HCT116 (cell line): ENCODE measurements around the gene TMEM132C. TPM values are rescaled to one million over a fixed set of nuclear protein-coding genes. Genes with fewer than 3 reads are reported as not detected.

Experiments used
- ATAC-seq: fragments of 200-7000 bp; cut with Tn5 transposase; 2 replicates; pipeline ENCODE4 v1.9.1; 2020; ENCODE audit warnings: mild to moderate bottlenecking, moderate library complexity
- BruUV-seq: library from RNA; stranded (reverse); fragments of 400-500 nt; replicated peaks from 2 replicates; lab custom pipeline; 2021; lab: Mats Ljungman, UMichigan
- CTCF ChIA-PET: fragments of 300-600 bp; sonication (Branson Sonifier 250); formaldehyde crosslinking; loops from one replicate; lab custom pipeline; 2021; ENCODE audit warnings: antibody characterized with exemption; lab: Charles Lee
- POLR2A ChIA-PET: fragments of 300-600, 350-600 bp; sonication (Branson Sonifier 250); formaldehyde crosslinking; loops from one replicate; lab custom pipeline; 2021; ENCODE audit warnings: antibody characterized with exemption; lab: Charles Lee
- RAD21 ChIA-PET, 2 experiments: fragments of 300-600 bp; sonication (Branson Sonifier 250); formaldehyde crosslinking; loops; one replicate each; lab custom pipeline; 2023; ENCODE audit warnings: low total read pairs in 2 of 2; ENCODE audit not compliant: uncharacterized antibody in 2 of 2, unreplicated experiment in 2 of 2, low non-redundant PET in 1 of 2; lab: Charles Lee
- DNase-seq: peaks from one replicate; pipeline ENCODE4 v3.0.0-alpha.2; 2010; ENCODE audit warnings: low read depth, low spot score
- H2AFZ ChIP-seq: fragments of 200-600 bp; shearing (Covaris generic), sonication (generic); 2 replicates; pipeline ENCODE4 v1.6.1; 2017; ENCODE audit warnings: low read depth, mixed run types, mixed read lengths, antibody characterized with exemption, low read length; ENCODE audit not compliant: poor library complexity, severe bottlenecking
- H3K27ac ChIP-seq: 2 replicates; pipeline ENCODE4 v1.5.1; 2012; ENCODE audit warnings: low read depth, low read length
- H3K27me3 ChIP-seq: fragments of 200-600 bp; sonication (generic); 2 replicates; pipeline ENCODE4 v1.6.1; 2016; ENCODE audit warnings: mixed run types, low read length, mixed read lengths; ENCODE audit not compliant: insufficient read depth
- H3K36me3 ChIP-seq, 2 experiments: fragments of 200-500 bp in 1 of 2; fragments of 200-600 bp in 1 of 2; sonication (Bioruptor generic) in 1 of 2; sonication (generic) in 1 of 2; 2 replicates each; pipeline versions ENCODE4 v1.5.1 to v1.6.1; 2014 to 2016; ENCODE audit warnings: low read length in 2 of 2, inconsistent platforms in 1 of 2, mixed read lengths in 1 of 2, mixed run types in 1 of 2; ENCODE audit not compliant: insufficient read depth in 2 of 2, control insufficient read depth in 1 of 2
- H3K4me1 ChIP-seq, 2 experiments: fragments of 200-600 bp in 1 of 2; sonication (generic) in 1 of 2; 2 replicates each; pipeline versions ENCODE4 v1.5.1 to v1.6.1; 2012 to 2017; ENCODE audit warnings: low read length in 2 of 2, inconsistent platforms in 1 of 2, mild to moderate bottlenecking in 1 of 2, mixed read lengths in 1 of 2, mixed run types in 1 of 2, moderate library complexity in 1 of 2; ENCODE audit not compliant: insufficient read depth in 2 of 2, control insufficient read depth in 1 of 2
- H3K4me2 ChIP-seq: fragments of 200-600 bp; sonication (generic); 2 replicates; pipeline ENCODE4 v1.6.1; 2017; ENCODE audit warnings: mixed run types, low read length, mixed read lengths
- H3K4me3 ChIP-seq, 2 experiments: fragments of 200-600 bp in 1 of 2; sonication (generic) in 1 of 2; replicated peaks in 1 of 2; 2 replicates each; pipeline ENCODE4 v1.5.1; 2011 to 2016; ENCODE audit warnings: low read length in 2 of 2, control low read depth in 1 of 2, low read depth in 1 of 2, mild to moderate bottlenecking in 1 of 2, mixed read lengths in 1 of 2, mixed run types in 1 of 2
- H3K79me2 ChIP-seq: fragments of 200-600 bp; sonication (generic); 2 replicates; pipeline ENCODE4 v1.6.1; 2017; ENCODE audit warnings: mild to moderate bottlenecking, mixed run types, low read length, moderate library complexity, mixed read lengths; ENCODE audit not compliant: insufficient read depth
- H3K9ac ChIP-seq: fragments of 200-600 bp; sonication (generic); 2 replicates; pipeline ENCODE4 v1.6.1; 2016; ENCODE audit warnings: low read length, mixed read lengths
- H3K9me2 ChIP-seq: fragments of 200-600 bp; sonication (generic), shearing (Covaris generic); 2 replicates; pipeline ENCODE4 v1.6.1; 2017; ENCODE audit warnings: mixed run types, mild to moderate bottlenecking, moderate library complexity; ENCODE audit not compliant: insufficient read depth
- H3K9me3 ChIP-seq, 2 experiments: fragments of 200-500 bp in 1 of 2; fragments of 200-600 bp in 1 of 2; sonication (Bioruptor generic) in 1 of 2; sonication (generic) in 1 of 2; 2 replicates each; pipeline ENCODE4 v1.6.1; 2014 to 2017; ENCODE audit warnings: low read length in 2 of 2, mixed read lengths in 2 of 2, inconsistent platforms in 1 of 2, low read depth in 1 of 2, mild to moderate bottlenecking in 1 of 2, mixed run types in 1 of 2, moderate library complexity in 1 of 2; ENCODE audit not compliant: control insufficient read depth in 1 of 2, insufficient read depth in 1 of 2
- H4K20me1 ChIP-seq: fragments of 200-600 bp; sonication (generic), shearing (Covaris generic); 2 replicates; pipeline ENCODE4 v1.6.1; 2017; ENCODE audit warnings: mixed run types, mild to moderate bottlenecking, moderate library complexity; ENCODE audit not compliant: insufficient read depth
- CEBPB ChIP-seq: IDR thresholded peaks from 2 replicates; pipeline ENCODE4 v1.6.1; 2012; ENCODE audit warnings: low read depth
- EZH2 ChIP-seq: fragments of 200-600 bp; sonication (generic); IDR thresholded peaks from 2 replicates; pipeline ENCODE4 v1.6.1; 2017; ENCODE audit warnings: antibody characterized with exemption, mixed run types
- EZH2phosphoT487 ChIP-seq: fragments of 200-600 bp; IDR thresholded peaks from 2 replicates; pipeline ENCODE4 v1.6.1; 2018; ENCODE audit warnings: antibody characterized with exemption, borderline replicate concordance
- FOSL1 ChIP-seq: IDR thresholded peaks from 2 replicates; pipeline ENCODE4 v1.6.1; 2012; ENCODE audit warnings: low read depth
- JUND ChIP-seq: IDR thresholded peaks from 2 replicates; pipeline ENCODE4 v1.6.1; 2012
- MAX ChIP-seq: IDR thresholded peaks from 2 replicates; pipeline ENCODE4 v1.6.1; 2012
- POLR2AphosphoS5 ChIP-seq: IDR thresholded peaks from 2 replicates; pipeline ENCODE4 v1.6.1; 2011; ENCODE audit warnings: mild to moderate bottlenecking, low read depth, low read length, moderate library complexity
- RAD21 ChIP-seq: IDR thresholded peaks from 2 replicates; pipeline ENCODE4 v1.6.1; 2012; ENCODE audit warnings: low read depth, mild to moderate bottlenecking
- REST ChIP-seq: IDR thresholded peaks from 2 replicates; pipeline ENCODE4 v1.6.1; 2012; ENCODE audit warnings: low read depth
- SIN3A ChIP-seq: IDR thresholded peaks from 2 replicates; pipeline ENCODE4 v1.6.1; 2012; ENCODE audit warnings: low read depth
- SP1 ChIP-seq: IDR thresholded peaks from 2 replicates; pipeline ENCODE4 v1.6.1; 2012; ENCODE audit warnings: low read depth
- SRF ChIP-seq: IDR thresholded peaks from 2 replicates; pipeline ENCODE4 v1.6.1; 2012; ENCODE audit warnings: low read depth
- ZFX ChIP-seq: fragments of 450-650 bp; IDR thresholded peaks from 2 replicates; pipeline ENCODE4 v1.6.1; 2017
- ZNF274 ChIP-seq: fragments of 200-500 bp; sonication (Bioruptor generic); IDR thresholded peaks from 2 replicates; pipeline ENCODE4 v1.6.1; 2014; ENCODE audit warnings: mild to moderate bottlenecking, low read depth, low read length, inconsistent platforms
- intact Hi-C: fragments of 100-400 bp; cut with micrococcal nuclease; formaldehyde crosslinking; loops from 2 replicates; pipeline ENCODE4 v1.10.0; 2022
- total RNA-seq: library from RNA; stranded (reverse); gene quantifications from one replicate; pipeline ENCODE4 v1.2.1, GENCODE V29; 2021; ENCODE audit not compliant: unreplicated experiment
- TF ChIP-seq, protein P1 (sequence below): IDR thresholded peaks from 2 replicates; pipeline ENCODE4 v1.6.1; 2011; ENCODE audit warnings: mild to moderate bottlenecking, low read length, moderate library complexity; ENCODE audit not compliant: insufficient replicate concordance; ENCODE audit errors: extremely low read depth

The TMEM132C gene
- total RNA-seq, 1 experiment from 2014 or later: not detected

GRCh38 chr12:128737292-128737966, 470.5 kb downstream of the TMEM132C start:
- no peak for TF ChIP-seq ZFX
- no peak for TF ChIP-seq REST
- no peak for TF ChIP-seq EZH2phosphoT487
- TF ChIP-seq POLR2AphosphoS5: no peak
- TF ChIP-seq MAX: no peak
- no peak for TF ChIP-seq ZNF274
- TF ChIP-seq SRF: no peak
- TF ChIP-seq RAD21: no peak
- TF ChIP-seq JUND: no peak
- no peak for TF ChIP-seq EZH2
- no peak for TF ChIP-seq SP1
- TF ChIP-seq FOSL1: no peak
- TF ChIP-seq, protein P1, sequence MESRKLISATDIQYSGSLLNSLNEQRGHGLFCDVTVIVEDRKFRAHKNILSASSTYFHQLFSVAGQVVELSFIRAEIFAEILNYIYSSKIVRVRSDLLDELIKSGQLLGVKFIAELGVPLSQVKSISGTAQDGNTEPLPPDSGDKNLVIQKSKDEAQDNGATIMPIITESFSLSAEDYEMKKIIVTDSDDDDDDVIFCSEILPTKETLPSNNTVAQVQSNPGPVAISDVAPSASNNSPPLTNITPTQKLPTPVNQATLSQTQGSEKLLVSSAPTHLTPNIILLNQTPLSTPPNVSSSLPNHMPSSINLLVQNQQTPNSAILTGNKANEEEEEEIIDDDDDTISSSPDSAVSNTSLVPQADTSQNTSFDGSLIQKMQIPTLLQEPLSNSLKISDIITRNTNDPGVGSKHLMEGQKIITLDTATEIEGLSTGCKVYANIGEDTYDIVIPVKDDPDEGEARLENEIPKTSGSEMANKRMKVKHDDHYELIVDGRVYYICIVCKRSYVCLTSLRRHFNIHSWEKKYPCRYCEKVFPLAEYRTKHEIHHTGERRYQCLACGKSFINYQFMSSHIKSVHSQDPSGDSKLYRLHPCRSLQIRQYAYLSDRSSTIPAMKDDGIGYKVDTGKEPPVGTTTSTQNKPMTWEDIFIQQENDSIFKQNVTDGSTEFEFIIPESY: no peak
- no peak for TF ChIP-seq SIN3A
- no peak for TF ChIP-seq CEBPB
- BruUV-seq: no TSS peak
- CTCF ChIA-PET: no interaction called here
- ATAC-seq (no peak), DNase-seq (no peak)
- Histone ChIP-seq H3K4me3 (no peak overlapping the region), H3K4me1 (no peaks in the 10 kb centered on the region), H3K27ac (no peak overlapping the region), H3K9me2 (no peaks in the 10 kb centered on the region), H3K9ac (no peak overlapping the region), H3K79me2 (no peaks in the 10 kb centered on the region), H4K20me1 (no peaks in the 10 kb centered on the region), H2AFZ (no peak overlapping the region), H3K4me2 (no peak overlapping the region), H3K36me3 (no peaks in the 10 kb centered on the region), H3K27me3 (no peaks in the 10 kb centered on the region), H3K9me3 (no peaks in the 10 kb centered on the region)
- intact Hi-C loops: no loop called here
- POLR2A ChIA-PET: no interaction called here
- RAD21 ChIA-PET: no interaction called here
